ENCODE measurements around the gene COL6A3. TPM values are rescaled to one million over a fixed set of nuclear protein-coding genes. Genes with fewer than 3 reads are reported as not detected.

COL6A3 gene
- total RNA-seq, 1 experiment from 2014 or later = 0.81 TPM

- H3K4me1 Mint-ChIP-seq = no peaks in the 10 kb centered on the region
- H2BK5ac ChIP-seq (ENCODE audit: insufficient read length, low read length) = no peak overlapping the region
- no peak overlapping the region for H3K14ac ChIP-seq (ENCODE audit: insufficient read depth, low read length)
- no peaks in the 10 kb centered on the region for H3K27me3 ChIP-seq (ENCODE audit: insufficient read depth, low read length)
- H3K27ac ChIP-seq (ENCODE audit: insufficient read length, low read depth, low read length) = no peak overlapping the region
- H2AK5ac ChIP-seq (ENCODE audit: insufficient read length, low read length) = no peak overlapping the region
- no peak overlapping the region for H3K23ac ChIP-seq (ENCODE audit: insufficient read length, low read depth, low read length)
- no peaks in the 10 kb centered on the region for H3K23me2 ChIP-seq (ENCODE audit: insufficient read length, low read depth, low read length, poor library complexity, severe bottlenecking)
- H3K18ac ChIP-seq (ENCODE audit: insufficient read length, low read depth, low read length) = no peak overlapping the region
- H3K36me3 Mint-ChIP-seq (ENCODE audit: insufficient read depth in 1 of 3, low read depth in 3 of 3) = peaks cover 9 to 18% (median 16%) of the 10 kb centered on the region in 3 experiments
- no peak for DNase-seq
- H4K91ac ChIP-seq (ENCODE audit: insufficient read length, low read depth, low read length) = no peak overlapping the region
- no peaks in the 10 kb centered on the region for H3K9me3 ChIP-seq (ENCODE audit: control insufficient read depth, low read depth, low read length)
- peaks cover 17 to 18% of the 10 kb centered on the region in 2 experiments for H3K9me3 Mint-ChIP-seq
- H3K9ac ChIP-seq (ENCODE audit: extremely low read depth, insufficient read length, low read length) = no peak overlapping the region
- no peaks in the 10 kb centered on the region for H3K79me1 ChIP-seq (ENCODE audit: insufficient read depth, low read depth, low read length, poor library complexity, severe bottlenecking)
- H2BK20ac ChIP-seq (ENCODE audit: low read depth, low read length, poor library complexity, severe bottlenecking) = no peak overlapping the region
- H2AFZ ChIP-seq (ENCODE audit: low read length) = no peak overlapping the region
- H4K8ac ChIP-seq (replicated peaks; ENCODE audit: insufficient read length, low read depth, low read length) = no peak overlapping the region
- H3K4me1 ChIP-seq (ENCODE audit: insufficient read depth, low read length) = no peaks in the 10 kb centered on the region; the same call in 1 of the 2 replicates
- H2BK15ac ChIP-seq (ENCODE audit: low read depth, low read length) = no peak overlapping the region
- no peak overlapping the region for H3T11ph ChIP-seq (ENCODE audit: low read length)
- no peak overlapping the region for H3K4me3 Mint-ChIP-seq
- no peaks in the 10 kb centered on the region; the same call in 1 of the 2 replicates for H3K27me3 Mint-ChIP-seq (ENCODE audit: low read depth)
- H3K56ac ChIP-seq (ENCODE audit: insufficient read length, low read depth, low read length) = no peak overlapping the region
- no peak overlapping the region for H2BK120ac ChIP-seq (ENCODE audit: low read depth, low read length, poor library complexity, severe bottlenecking)
- H3K4ac ChIP-seq (ENCODE audit: low read depth, low read length) = no peak overlapping the region
- H3K79me2 ChIP-seq (ENCODE audit: insufficient read depth, low read length) = no peaks in the 10 kb centered on the region
- no peak for TF ChIP-seq CTCF (conservative IDR thresholded peaks at IDR 0.05)
- no peak overlapping the region for H3K27ac Mint-ChIP-seq
- no peak overlapping the region for H4K5ac ChIP-seq (ENCODE audit: insufficient read length, low read depth, low read length)
- H2BK12ac ChIP-seq (ENCODE audit: insufficient read length, low read depth, low read length) = no peak overlapping the region
- H3K4me2 ChIP-seq (ENCODE audit: insufficient read depth, insufficient read length, low read length) = no peak overlapping the region
- H4K20me1 ChIP-seq (ENCODE audit: control insufficient read depth, insufficient read depth, insufficient read length) = no peaks in the 10 kb centered on the region
- WGBS (ENCODE audit: extremely low coverage, insufficient read length, low lambda C conversion rate) = no CpG with 5 or more reads among the region's 7 CpGs
Observed at GRCh38 chr2:237307474-237307873, 106.5 kb downstream of the COL6A3 start.

Data from H9 (cell line).